Medulla oblongata (tissue), 1 donor: ENCODE measurements around the gene NOX4.
A peak's percentile ranks its signal among the peaks of the same experiment; 100 is the strongest.
"Not testable (repeated sequence)": the region's sequence is repeated elsewhere in the genome, so short reads cannot be mapped to it uniquely, and the experiment has no call there.

Source experiments
- DNase-seq: peaks from one replicate; pipeline ENCODE4 v3.0.0-alpha.2; 2015; ENCODE audit errors: extremely low spot score

NOX4 gene

DNA sequence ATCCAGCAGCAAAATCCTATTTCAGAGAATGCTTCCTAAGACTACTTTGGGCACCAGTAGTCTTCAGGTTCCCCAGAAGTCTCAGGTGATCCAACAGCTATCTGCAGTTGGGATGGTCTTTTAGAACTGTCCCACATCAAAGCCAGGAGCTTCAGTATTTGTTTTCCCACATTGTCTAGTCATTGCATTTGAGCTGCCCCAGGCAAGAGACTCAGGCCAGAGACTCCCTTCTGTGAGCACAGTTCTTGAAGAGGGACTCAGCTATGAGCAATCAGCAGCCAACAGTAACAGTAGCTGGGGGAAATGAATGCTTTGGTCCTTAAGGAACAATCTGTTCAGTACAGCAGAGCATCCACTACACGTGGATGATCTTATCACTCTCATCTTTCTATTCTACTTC, 188.1 kb downstream of the NOX4 start:
- not testable (repeated sequence) for DNase-seq

DNA sequence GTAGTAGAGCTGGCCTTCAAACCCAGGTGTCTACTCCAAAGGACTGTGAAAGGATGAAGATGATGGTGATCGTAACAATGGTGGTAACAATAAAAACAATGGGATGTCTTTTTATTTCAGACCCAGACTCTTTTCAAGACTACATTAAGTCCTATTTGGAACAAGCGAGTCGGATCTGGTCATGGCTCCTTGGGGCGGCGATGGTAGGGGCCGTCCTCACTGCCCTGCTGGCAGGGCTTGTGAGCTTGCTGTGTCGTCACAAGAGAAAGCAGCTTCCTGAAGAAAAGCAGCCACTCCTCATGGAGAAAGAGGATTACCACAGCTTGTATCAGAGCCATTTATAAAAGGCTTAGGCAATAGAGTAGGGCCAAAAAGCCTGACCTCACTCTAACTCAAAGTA, 196.2 kb downstream of the NOX4 start:
- DNase-seq: not testable (repeated sequence)

GRCh38 chr11:89293965-89294679, 197.1 kb downstream of the NOX4 start:
- DNase-seq: no peak

GRCh38 chr11:89288004-89288403, 203.2 kb downstream of the NOX4 start:
- DNase-seq: not testable (repeated sequence)

GRCh38 chr11:89286601-89287000, 204.6 kb downstream of the NOX4 start:
- not testable (repeated sequence) for DNase-seq

- not testable (repeated sequence) for DNase-seq
These were observed 210.0 kb downstream of the NOX4 start for GRCh38 chr11:89281032-89281677.

DNA sequence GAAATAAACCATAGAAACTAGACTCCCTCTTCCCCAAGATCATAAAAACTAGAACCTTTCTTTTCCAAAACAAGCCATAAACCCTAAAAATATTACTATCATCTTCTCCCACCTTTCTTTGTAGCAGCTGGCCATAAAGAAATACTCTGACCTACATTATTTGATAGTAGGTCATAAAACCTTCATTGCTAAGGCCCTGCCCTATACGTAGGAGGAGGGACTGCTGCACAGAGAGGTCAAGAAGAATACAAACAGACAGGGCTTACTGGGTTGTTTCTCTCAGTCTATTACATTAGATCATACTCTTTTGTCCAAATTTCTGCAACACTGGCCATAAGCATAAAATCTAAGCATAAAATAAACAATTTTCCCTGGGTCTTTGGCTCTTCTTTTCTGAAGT, 212.0 kb downstream of the NOX4 start:
- DNase-seq: no peak

DNA sequence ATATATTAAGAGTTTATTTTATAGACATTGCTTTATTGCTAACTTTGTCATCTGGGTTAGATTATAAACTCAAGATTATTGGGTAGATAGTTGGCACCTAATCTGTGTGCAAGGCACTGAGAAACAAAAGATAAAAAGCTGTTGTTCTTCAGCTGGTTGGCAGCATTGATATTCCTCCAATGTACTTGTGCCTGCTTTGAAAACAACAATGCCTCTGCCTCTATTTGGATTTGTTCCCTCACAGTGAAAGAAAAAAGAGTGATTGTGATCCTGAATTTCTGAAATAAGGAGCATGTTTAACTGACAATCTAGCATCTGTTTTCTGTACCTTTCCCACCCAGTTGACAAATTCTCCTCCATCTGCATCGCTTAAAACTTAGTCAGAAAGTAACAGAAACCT, 215.2 kb downstream of the NOX4 start:
- peak; percentile 85 for DNase-seq
